ENCODE measurements around the gene HDHD5. TPM values are rescaled to one million over a fixed set of nuclear protein-coding genes. Genes with fewer than 3 reads are reported as not detected.
"Not testable (repeated sequence)": the region's sequence is repeated elsewhere in the genome, so short reads cannot be mapped to it uniquely, and the experiment has no call there.

The HDHD5 gene
- total and polyA plus RNA-seq, 10 donors = 25.4 to 47.6 (median 32.3) TPM

DNA sequence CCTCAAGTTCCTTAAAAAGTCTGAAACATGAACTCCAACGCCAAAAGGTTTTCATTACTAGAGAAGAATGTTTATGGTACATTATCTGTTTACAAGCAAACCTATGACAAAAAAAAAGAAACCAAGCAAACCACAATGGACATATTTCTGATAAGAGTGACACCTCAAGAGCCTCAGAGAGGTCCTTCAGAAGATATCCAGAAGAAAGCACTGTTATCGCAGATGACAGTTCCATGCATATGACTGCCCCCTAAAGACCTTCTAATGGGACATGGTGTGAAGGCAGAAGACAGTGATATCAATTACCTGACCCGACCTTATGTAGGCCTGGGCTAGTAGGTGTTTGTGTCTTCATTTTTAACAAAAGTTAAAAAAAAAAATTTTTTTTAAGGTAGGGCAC lies 3.1 kb downstream of the HDHD5 start:
- Histone ChIP-seq H3K27ac (no peak overlapping the region), H3K36me3 (no peaks in the 10 kb centered on the region), H3K27me3 (replicated peaks in 1 of 7) (no peaks in the 10 kb centered on the region), H3K4me1 (peaks cover 15 to 65% (median 41%) of the 10 kb centered on the region in 6 donors), H3K9me3 (no peaks in the 10 kb centered on the region), H3K4me3 (no peak overlapping the region)
- no peak for DNase-seq
- intact Hi-C loops (cut with DNase I; ENCODE audit: low total_unique reads) = no loop called here
- TF ChIP-seq POLR2A (IDR thresholded peaks at IDR 0.05) = no peak
- TF ChIP-seq, protein P1, sequence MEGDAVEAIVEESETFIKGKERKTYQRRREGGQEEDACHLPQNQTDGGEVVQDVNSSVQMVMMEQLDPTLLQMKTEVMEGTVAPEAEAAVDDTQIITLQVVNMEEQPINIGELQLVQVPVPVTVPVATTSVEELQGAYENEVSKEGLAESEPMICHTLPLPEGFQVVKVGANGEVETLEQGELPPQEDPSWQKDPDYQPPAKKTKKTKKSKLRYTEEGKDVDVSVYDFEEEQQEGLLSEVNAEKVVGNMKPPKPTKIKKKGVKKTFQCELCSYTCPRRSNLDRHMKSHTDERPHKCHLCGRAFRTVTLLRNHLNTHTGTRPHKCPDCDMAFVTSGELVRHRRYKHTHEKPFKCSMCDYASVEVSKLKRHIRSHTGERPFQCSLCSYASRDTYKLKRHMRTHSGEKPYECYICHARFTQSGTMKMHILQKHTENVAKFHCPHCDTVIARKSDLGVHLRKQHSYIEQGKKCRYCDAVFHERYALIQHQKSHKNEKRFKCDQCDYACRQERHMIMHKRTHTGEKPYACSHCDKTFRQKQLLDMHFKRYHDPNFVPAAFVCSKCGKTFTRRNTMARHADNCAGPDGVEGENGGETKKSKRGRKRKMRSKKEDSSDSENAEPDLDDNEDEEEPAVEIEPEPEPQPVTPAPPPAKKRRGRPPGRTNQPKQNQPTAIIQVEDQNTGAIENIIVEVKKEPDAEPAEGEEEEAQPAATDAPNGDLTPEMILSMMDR (IDR thresholded peaks at IDR 0.05 in 8 of 11, conservative IDR thresholded peaks at IDR 0.05 in 3 of 11) = no peak
- TF ChIP-seq POLR2AphosphoS5 (IDR thresholded peaks at IDR 0.05) = no peak
- WGBS, 5 donors = 72 to 88% (median 72%) methylated on average over 3 of the region's 3 CpGs

DNA sequence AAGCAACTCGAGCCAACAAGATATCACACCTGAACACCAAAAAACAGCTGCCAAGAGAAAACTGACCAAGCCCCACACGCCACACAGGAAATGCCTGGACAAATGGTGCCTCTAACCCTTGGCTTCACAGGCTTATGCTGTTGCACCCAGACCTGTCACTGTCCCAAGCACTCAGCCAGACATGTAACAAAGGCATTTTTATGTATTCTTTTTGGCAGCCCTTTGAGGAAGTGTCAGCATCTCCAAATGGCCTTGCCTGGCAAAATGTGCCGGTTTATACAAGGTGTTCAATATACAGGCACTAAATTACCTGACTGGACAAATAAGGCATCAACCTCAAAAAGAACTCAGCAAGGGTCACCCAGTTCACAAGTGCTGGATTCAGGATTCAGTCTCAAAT lies 6.1 kb downstream of the HDHD5 start:
- TF ChIP-seq POLR2AphosphoS5 (IDR thresholded peaks at IDR 0.05) (no peak), POLR2A (IDR thresholded peaks at IDR 0.05) (no peak)
- TF ChIP-seq, protein P1 (IDR thresholded peaks at IDR 0.05 in 8 of 11, conservative IDR thresholded peaks at IDR 0.05 in 3 of 11) = no peak
- peaks cover 9 to 44% (median 23%) of the 10 kb centered on the region in 6 donors for H3K4me1 ChIP-seq
- WGBS, 5 donors = 63 to 76% (median 69%) methylated on average over 3 of the region's 3 CpGs
- peaks cover 0 to 19% (median 8%) of the 10 kb centered on the region in 6 donors for H3K36me3 ChIP-seq
- no peak overlapping the region for H3K27ac ChIP-seq
- intact Hi-C loops (cut with DNase I; ENCODE audit: low total_unique reads) = no loop called here
- no peaks in the 10 kb centered on the region for H3K27me3 ChIP-seq (replicated peaks in 1 of 7)
- H3K9me3 ChIP-seq = no peaks in the 10 kb centered on the region
- DNase-seq = no peak
- H3K4me3 ChIP-seq = no peak overlapping the region

- DNase-seq = no peak
- H3K27me3 ChIP-seq (replicated peaks in 1 of 7) = no peaks in the 10 kb centered on the region
- H3K4me1 ChIP-seq = peaks cover 3 to 38% (median 17%) of the 10 kb centered on the region in 6 donors
- WGBS, 5 donors = 86 to 98% (median 90%) methylated on average over 6 of the region's 6 CpGs
- intact Hi-C loops (cut with DNase I; ENCODE audit: low total_unique reads) = no loop called here
- TF ChIP-seq POLR2AphosphoS5 (IDR thresholded peaks at IDR 0.05) (no peak), POLR2A (IDR thresholded peaks at IDR 0.05) (no peak)
- TF ChIP-seq, protein P1 (IDR thresholded peaks at IDR 0.05 in 8 of 11, conservative IDR thresholded peaks at IDR 0.05 in 3 of 11) = no peak
- H3K9me3 ChIP-seq = no peaks in the 10 kb centered on the region
- H3K27ac ChIP-seq = no peak overlapping the region
- no peak overlapping the region for H3K4me3 ChIP-seq
- peaks cover 0 to 26% (median 9%) of the 10 kb centered on the region in 6 donors for H3K36me3 ChIP-seq
Measured at GRCh38 chr22:17152340-17152739, 6.7 kb downstream of the HDHD5 start.

- DNase-seq = peak; percentile 59
- no peak for TF ChIP-seq POLR2A (IDR thresholded peaks at IDR 0.05)
- TF ChIP-seq, protein P1 (IDR thresholded peaks at IDR 0.05 in 8 of 11, conservative IDR thresholded peaks at IDR 0.05 in 3 of 11) = no peak
- TF ChIP-seq POLR2AphosphoS5 (IDR thresholded peaks at IDR 0.05) = no peak
- Histone ChIP-seq H3K4me1 (peaks cover 0 to 10% (median 0%) of the 10 kb centered on the region in 6 donors), H3K36me3 (peaks cover 0 to 44% (median 23%) of the 10 kb centered on the region in 6 donors), H3K27me3 (replicated peaks in 1 of 7) (no peaks in the 10 kb centered on the region), H3K27ac (no peak overlapping the region), H3K4me3 (no peak overlapping the region), H3K9me3 (no peaks in the 10 kb centered on the region)
- 68 to 94% (median 79%) methylated on average over 8 to 9 of the region's 9 CpGs for WGBS, 5 donors
- intact Hi-C loops (cut with DNase I; ENCODE audit: low total_unique reads) = no loop called here
Measured at GRCh38 chr22:17149076-17149815, 9.8 kb downstream of the HDHD5 start.

GRCh38 chr22:17147458-17147857 lies 11.6 kb downstream of the HDHD5 start:
- intact Hi-C loops (cut with DNase I; ENCODE audit: low total_unique reads); H3K27ac ChIP-seq; H3K9me3 ChIP-seq; H3K27me3 ChIP-seq (replicated peaks in 1 of 7); H3K4me3 ChIP-seq; H3K4me1 ChIP-seq: not testable (repeated sequence)
- 95 to 98% (median 98%) methylated on average over 30 of the region's 30 CpGs for WGBS, 5 donors
- peak; percentile 7 for DNase-seq
- peaks cover 0 to 61% (median 40%) of the 10 kb centered on the region in 6 donors for H3K36me3 ChIP-seq
